ENCODE measurements around the gene SLC34A2.
"Not testable (repeated sequence)": the region's sequence is repeated elsewhere in the genome, so short reads cannot be mapped to it uniquely, and the experiment has no call there.

Gene SLC34A2
- 0 reads per million in 3 donors for total RNA-seq

- H3K27me3 ChIP-seq (replicated peaks; ENCODE audit: control insufficient read depth, insufficient read depth, low read length, poor library complexity, severe bottlenecking), result peaks cover 4% of the 10 kb centered on the region
- H3K36me3 ChIP-seq (ENCODE audit: control insufficient read depth, insufficient read depth, low read length), result no peaks in the 10 kb centered on the region
- no peak for DNase-seq
- no peak within 1 kb of the TSS for H3K4me3 ChIP-seq (ENCODE audit: insufficient read depth, low read depth, low read length, poor library complexity, severe bottlenecking)
- no peak within 1 kb of the TSS for H3K27ac ChIP-seq (ENCODE audit: insufficient read depth, low read length, poor library complexity, severe bottlenecking)
- H3K4me1 ChIP-seq (ENCODE audit: control insufficient read depth, insufficient read depth, low read length, poor library complexity, severe bottlenecking), result no peaks in the 10 kb centered on the region
- no peaks in the 10 kb centered on the region for H3K9me3 ChIP-seq (ENCODE audit: control insufficient read depth, low read length)
Measured at GRCh38 chr4:25654971-25655963, at the start of gene SLC34A2. SLC34A2 (plus strand) TSS chr4:25655851; CDS start chr4:25662501, 6,650 bp downstream.

- Histone ChIP-seq H3K9me3 (ENCODE audit: control insufficient read depth, low read length) (no peaks in the 10 kb centered on the region), H3K27ac (ENCODE audit: insufficient read depth, low read length, poor library complexity, severe bottlenecking) (no peak overlapping the region), H3K4me1 (ENCODE audit: control insufficient read depth, insufficient read depth, low read length, poor library complexity, severe bottlenecking) (no peaks in the 10 kb centered on the region), H3K36me3 (ENCODE audit: control insufficient read depth, insufficient read depth, low read length) (no peaks in the 10 kb centered on the region), H3K4me3 (ENCODE audit: insufficient read depth, low read depth, low read length, poor library complexity, severe bottlenecking) (no peak overlapping the region), H3K27me3 (replicated peaks; ENCODE audit: control insufficient read depth, insufficient read depth, low read length, poor library complexity, severe bottlenecking) (no peaks in the 10 kb centered on the region)
- DNase-seq, result no peak
Measured at GRCh38 chr4:25608644-25609043, 47.0 kb upstream of the SLC34A2 start.

- no peak for DNase-seq
- Histone ChIP-seq H3K9me3 (ENCODE audit: control insufficient read depth, low read length) (no peaks in the 10 kb centered on the region), H3K27me3 (replicated peaks; ENCODE audit: control insufficient read depth, insufficient read depth, low read length, poor library complexity, severe bottlenecking) (no peaks in the 10 kb centered on the region), H3K4me1 (ENCODE audit: control insufficient read depth, insufficient read depth, low read length, poor library complexity, severe bottlenecking) (no peaks in the 10 kb centered on the region), H3K36me3 (ENCODE audit: control insufficient read depth, insufficient read depth, low read length) (no peaks in the 10 kb centered on the region), H3K4me3 (ENCODE audit: insufficient read depth, low read depth, low read length, poor library complexity, severe bottlenecking) (no peak overlapping the region), H3K27ac (ENCODE audit: insufficient read depth, low read length, poor library complexity, severe bottlenecking) (no peak overlapping the region)
Measured at GRCh38 chr4:25609976-25610375, 45.7 kb upstream of the SLC34A2 start.

GRCh38 chr4:25613613-25614012 is 42.0 kb upstream of the SLC34A2 start:
- DNase-seq; H3K27ac ChIP-seq (ENCODE audit: insufficient read depth, low read length, poor library complexity, severe bottlenecking); H3K4me1 ChIP-seq (ENCODE audit: control insufficient read depth, insufficient read depth, low read length, poor library complexity, severe bottlenecking); H3K4me3 ChIP-seq (ENCODE audit: insufficient read depth, low read depth, low read length, poor library complexity, severe bottlenecking); H3K36me3 ChIP-seq (ENCODE audit: control insufficient read depth, insufficient read depth, low read length); H3K9me3 ChIP-seq (ENCODE audit: control insufficient read depth, low read length); H3K27me3 ChIP-seq (replicated peaks; ENCODE audit: control insufficient read depth, insufficient read depth, low read length, poor library complexity, severe bottlenecking): not testable (repeated sequence)

DNA sequence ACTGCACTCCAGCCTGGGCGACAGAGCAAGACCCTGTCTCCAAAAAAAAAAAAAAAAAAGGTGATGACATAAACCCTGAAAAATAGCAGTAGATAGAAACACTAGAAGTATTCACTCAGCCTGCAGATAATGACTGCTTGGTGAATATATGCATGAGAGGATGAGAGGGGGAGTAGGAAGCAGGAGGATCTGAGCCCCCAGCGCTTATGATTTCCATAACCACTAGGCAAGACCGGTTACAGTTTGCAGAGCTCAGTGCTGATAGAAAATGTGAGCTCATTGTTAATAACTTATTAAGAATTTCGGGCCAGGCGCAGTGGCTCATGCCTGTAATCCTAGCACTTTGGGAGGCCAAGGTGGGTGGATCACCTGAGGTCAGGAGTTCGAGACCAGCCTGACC is 40.8 kb upstream of the SLC34A2 start:
- no peak for DNase-seq
- Histone ChIP-seq H3K36me3 (ENCODE audit: control insufficient read depth, insufficient read depth, low read length) (no peaks in the 10 kb centered on the region), H3K27ac (ENCODE audit: insufficient read depth, low read length, poor library complexity, severe bottlenecking) (no peak overlapping the region), H3K9me3 (ENCODE audit: control insufficient read depth, low read length) (no peaks in the 10 kb centered on the region), H3K27me3 (replicated peaks; ENCODE audit: control insufficient read depth, insufficient read depth, low read length, poor library complexity, severe bottlenecking) (no peaks in the 10 kb centered on the region), H3K4me3 (ENCODE audit: insufficient read depth, low read depth, low read length, poor library complexity, severe bottlenecking) (no peak overlapping the region), H3K4me1 (ENCODE audit: control insufficient read depth, insufficient read depth, low read length, poor library complexity, severe bottlenecking) (no peaks in the 10 kb centered on the region)

DNA sequence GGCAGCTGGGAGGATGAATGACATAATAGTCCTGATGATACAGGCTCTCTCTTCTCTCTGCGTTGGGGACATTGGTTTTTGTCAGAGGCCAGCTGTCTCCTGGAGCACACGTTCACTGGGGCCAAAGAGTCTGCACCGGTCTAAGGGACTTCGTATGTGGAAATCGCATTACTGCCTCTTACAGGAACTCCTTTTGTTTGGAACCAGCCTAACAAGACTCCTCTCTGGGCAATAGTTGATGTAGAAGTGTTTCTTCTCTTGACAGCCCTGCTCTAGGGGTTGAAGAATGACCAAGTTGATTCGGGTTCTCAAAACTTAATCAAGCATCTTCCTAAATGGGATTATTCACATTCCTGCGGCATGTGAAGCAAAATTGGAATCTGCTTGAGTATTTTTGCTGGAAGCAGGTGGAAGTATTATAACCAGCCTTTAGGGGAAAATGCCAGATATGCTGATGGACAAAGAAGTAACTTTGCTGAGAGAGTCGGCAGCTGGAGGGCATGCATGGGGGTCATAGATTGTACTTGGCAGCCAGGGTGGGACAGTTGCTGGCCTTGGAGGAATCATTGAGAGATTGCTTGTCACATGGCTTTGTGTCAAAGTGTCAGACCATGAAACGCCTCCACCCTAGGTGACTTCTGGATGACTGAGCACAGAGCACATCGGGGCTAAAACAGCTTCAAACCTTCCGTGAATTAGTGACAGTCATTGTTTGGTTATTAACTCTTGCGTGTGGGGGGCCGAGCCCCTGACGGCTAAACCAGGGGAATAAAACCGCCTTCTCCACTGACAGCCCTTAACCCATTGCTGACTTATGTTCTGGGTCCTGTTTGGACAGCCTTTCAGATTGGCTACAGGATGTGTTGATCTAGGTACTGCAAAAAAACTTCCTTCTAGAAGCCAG is 34.4 kb upstream of the SLC34A2 start:
- Histone ChIP-seq H3K4me1 (ENCODE audit: control insufficient read depth, insufficient read depth, low read length, poor library complexity, severe bottlenecking) (no peaks in the 10 kb centered on the region), H3K36me3 (ENCODE audit: control insufficient read depth, insufficient read depth, low read length) (no peaks in the 10 kb centered on the region), H3K4me3 (ENCODE audit: insufficient read depth, low read depth, low read length, poor library complexity, severe bottlenecking) (no peak overlapping the region), H3K27ac (ENCODE audit: insufficient read depth, low read length, poor library complexity, severe bottlenecking) (no peak overlapping the region), H3K9me3 (ENCODE audit: control insufficient read depth, low read length) (no peaks in the 10 kb centered on the region), H3K27me3 (replicated peaks; ENCODE audit: control insufficient read depth, insufficient read depth, low read length, poor library complexity, severe bottlenecking) (no peaks in the 10 kb centered on the region)
- DNase-seq, result no peak

GRCh38 chr4:25624616-25625015 is 31.0 kb upstream of the SLC34A2 start:
- no peaks in the 10 kb centered on the region for H3K36me3 ChIP-seq (ENCODE audit: control insufficient read depth, insufficient read depth, low read length)
- no peak for DNase-seq
- no peaks in the 10 kb centered on the region for H3K27me3 ChIP-seq (replicated peaks; ENCODE audit: control insufficient read depth, insufficient read depth, low read length, poor library complexity, severe bottlenecking)
- no peaks in the 10 kb centered on the region for H3K4me1 ChIP-seq (ENCODE audit: control insufficient read depth, insufficient read depth, low read length, poor library complexity, severe bottlenecking)
- no peak overlapping the region for H3K27ac ChIP-seq (ENCODE audit: insufficient read depth, low read length, poor library complexity, severe bottlenecking)
- no peaks in the 10 kb centered on the region for H3K9me3 ChIP-seq (ENCODE audit: control insufficient read depth, low read length)
- no peak overlapping the region for H3K4me3 ChIP-seq (ENCODE audit: insufficient read depth, low read depth, low read length, poor library complexity, severe bottlenecking)

DNA sequence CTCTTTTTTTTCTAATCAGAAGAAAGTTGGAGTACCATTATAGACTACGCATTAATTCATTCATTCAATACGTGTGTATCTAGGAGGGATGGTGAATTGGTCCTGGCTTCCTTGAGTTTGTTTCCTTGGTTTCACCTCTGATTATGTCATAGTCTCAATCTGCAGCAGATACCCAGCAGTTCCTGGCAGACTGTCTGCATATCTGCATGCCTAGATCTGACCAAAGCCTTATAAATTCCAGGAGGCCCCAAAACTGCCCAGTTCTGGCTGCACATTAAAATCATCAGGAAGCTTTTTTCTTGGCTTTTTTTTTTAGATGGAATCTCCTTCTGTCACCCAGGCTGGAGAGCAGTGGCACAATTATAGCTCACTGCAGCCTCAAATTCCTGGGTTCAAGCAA is 27.2 kb upstream of the SLC34A2 start:
- H3K27ac ChIP-seq (ENCODE audit: insufficient read depth, low read length, poor library complexity, severe bottlenecking), result no peak overlapping the region
- H3K4me1 ChIP-seq (ENCODE audit: control insufficient read depth, insufficient read depth, low read length, poor library complexity, severe bottlenecking), result no peaks in the 10 kb centered on the region
- H3K9me3 ChIP-seq (ENCODE audit: control insufficient read depth, low read length), result no peaks in the 10 kb centered on the region
- no peak for DNase-seq
- no peaks in the 10 kb centered on the region for H3K27me3 ChIP-seq (replicated peaks; ENCODE audit: control insufficient read depth, insufficient read depth, low read length, poor library complexity, severe bottlenecking)
- H3K36me3 ChIP-seq (ENCODE audit: control insufficient read depth, insufficient read depth, low read length), result no peaks in the 10 kb centered on the region
- H3K4me3 ChIP-seq (ENCODE audit: insufficient read depth, low read depth, low read length, poor library complexity, severe bottlenecking), result no peak overlapping the region

- DNase-seq, result no peak
- H3K27me3 ChIP-seq (replicated peaks; ENCODE audit: control insufficient read depth, insufficient read depth, low read length, poor library complexity, severe bottlenecking), result no peaks in the 10 kb centered on the region
- H3K27ac ChIP-seq (ENCODE audit: insufficient read depth, low read length, poor library complexity, severe bottlenecking), result no peak overlapping the region
- H3K36me3 ChIP-seq (ENCODE audit: control insufficient read depth, insufficient read depth, low read length), result no peaks in the 10 kb centered on the region
- no peak overlapping the region for H3K4me3 ChIP-seq (ENCODE audit: insufficient read depth, low read depth, low read length, poor library complexity, severe bottlenecking)
- H3K9me3 ChIP-seq (ENCODE audit: control insufficient read depth, low read length), result no peaks in the 10 kb centered on the region
- no peaks in the 10 kb centered on the region for H3K4me1 ChIP-seq (ENCODE audit: control insufficient read depth, insufficient read depth, low read length, poor library complexity, severe bottlenecking)
Measured at GRCh38 chr4:25632135-25632534, 23.5 kb upstream of the SLC34A2 start.

- Histone ChIP-seq H3K9me3 (ENCODE audit: control insufficient read depth, low read length) (no peaks in the 10 kb centered on the region), H3K4me3 (ENCODE audit: insufficient read depth, low read depth, low read length, poor library complexity, severe bottlenecking) (no peak overlapping the region), H3K4me1 (ENCODE audit: control insufficient read depth, insufficient read depth, low read length, poor library complexity, severe bottlenecking) (no peaks in the 10 kb centered on the region), H3K27me3 (replicated peaks; ENCODE audit: control insufficient read depth, insufficient read depth, low read length, poor library complexity, severe bottlenecking) (no peaks in the 10 kb centered on the region), H3K36me3 (ENCODE audit: control insufficient read depth, insufficient read depth, low read length) (no peaks in the 10 kb centered on the region), H3K27ac (ENCODE audit: insufficient read depth, low read length, poor library complexity, severe bottlenecking) (no peak overlapping the region)
- no peak for DNase-seq
Measured at GRCh38 chr4:25633541-25633940, 22.1 kb upstream of the SLC34A2 start.
